Liver (tissue), 3 donors: Measurements from ENCODE around the gene FADS2.

Experiments used
- EGR1 ChIP-seq, 2 donors: IDR thresholded peaks; 2 replicates each; pipeline ENCODE4 v1.6.1; 2016 to 2018; ENCODE audit warnings: antibody characterized with exemption in 2 of 2, low read depth in 2 of 2
- FOXA1 ChIP-seq: IDR thresholded peaks from 2 replicates; pipeline ENCODE4 v1.6.1; 2016; ENCODE audit warnings: antibody characterized with exemption
- GABPA ChIP-seq, 2 donors: IDR thresholded peaks in 1 of 2; conservative IDR thresholded peaks in 1 of 2; 2 replicates each; pipeline ENCODE4 v1.6.1; 2016; ENCODE audit warnings: antibody characterized with exemption in 2 of 2, mild to moderate bottlenecking in 1 of 2, moderate library complexity in 1 of 2
- NR2F2 ChIP-seq: IDR thresholded peaks from 2 replicates; pipeline ENCODE4 v1.6.1; 2016; ENCODE audit warnings: antibody characterized with exemption
- RAD21 ChIP-seq, 2 donors: IDR thresholded peaks; 2 replicates each; pipeline ENCODE4 v1.6.1; 2016; ENCODE audit warnings: antibody characterized with exemption in 2 of 2, mild to moderate bottlenecking in 2 of 2
- RXRA ChIP-seq, 2 donors: IDR thresholded peaks; 2 replicates each; pipeline ENCODE4 v1.6.1; 2017 to 2018; ENCODE audit warnings: antibody characterized with exemption in 2 of 2, mild to moderate bottlenecking in 1 of 2
- SP1 ChIP-seq: IDR thresholded peaks from 2 replicates; pipeline ENCODE4 v1.6.1; 2018; ENCODE audit warnings: antibody characterized with exemption, mild to moderate bottlenecking
- YY1 ChIP-seq: IDR thresholded peaks from 2 replicates; pipeline ENCODE4 v1.6.1; 2016; ENCODE audit warnings: antibody characterized with exemption, mild to moderate bottlenecking
- TF ChIP-seq, protein P1 (sequence below): IDR thresholded peaks from 2 replicates; pipeline ENCODE4 v1.6.1; 2016; ENCODE audit warnings: antibody characterized with exemption
- TF ChIP-seq, protein P2 (sequence below): fragments of 150-350 bp; IDR thresholded peaks from 2 replicates; pipeline ENCODE4 v1.5.1; 2017; ENCODE audit warnings: improper control_type of control experiment, low read depth, low read length; ENCODE audit not compliant: missing input control
- TF ChIP-seq, protein P3 (sequence below): IDR thresholded peaks from 2 replicates; pipeline ENCODE4 v1.6.1; 2016; ENCODE audit warnings: antibody characterized with exemption
- TF ChIP-seq, protein P4 (sequence below): IDR thresholded peaks from 2 replicates; pipeline ENCODE4 v1.6.1; 2016; ENCODE audit warnings: antibody characterized with exemption, mild to moderate bottlenecking
- donor health status: healthy.
- donor health status: healthy.

DNA sequence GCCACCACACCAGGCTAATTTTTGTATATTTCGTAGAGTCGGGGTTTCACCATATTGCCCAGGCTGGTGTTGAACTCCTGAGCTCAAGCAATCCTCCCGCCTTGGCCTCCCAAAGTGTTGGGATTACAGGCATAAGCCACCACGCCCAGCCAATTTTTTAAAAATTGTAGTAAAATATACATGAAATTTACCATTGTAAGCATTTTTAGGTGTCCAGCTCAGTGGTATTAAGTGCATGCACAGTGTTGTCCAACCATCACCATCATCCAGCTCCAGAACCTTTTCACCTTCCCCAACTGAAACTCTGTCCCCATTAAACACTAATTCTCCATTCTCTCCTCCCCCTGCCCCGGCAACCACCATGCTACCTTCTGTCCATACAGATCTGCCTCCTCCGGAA is 54.8 kb downstream of the FADS2 start:
- TF ChIP-seq, protein P1, sequence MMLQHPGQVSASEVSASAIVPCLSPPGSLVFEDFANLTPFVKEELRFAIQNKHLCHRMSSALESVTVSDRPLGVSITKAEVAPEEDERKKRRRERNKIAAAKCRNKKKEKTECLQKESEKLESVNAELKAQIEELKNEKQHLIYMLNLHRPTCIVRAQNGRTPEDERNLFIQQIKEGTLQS, result no peak
- TF ChIP-seq FOXA1 (no peak), YY1 (no peak), GABPA (IDR thresholded peaks at IDR 0.05 in 1 of 2, conservative IDR thresholded peaks at IDR 0.05 in 1 of 2) (no peak), EGR1 (IDR thresholded peaks at IDR 0.05; ENCODE audit: low read depth in 2 of 2) (no peak), SP1 (no peak), RXRA (IDR thresholded peaks at IDR 0.05) (no peak), NR2F2 (no peak), RAD21 (IDR thresholded peaks at IDR 0.05) (no peak)
- TF ChIP-seq, protein P2, sequence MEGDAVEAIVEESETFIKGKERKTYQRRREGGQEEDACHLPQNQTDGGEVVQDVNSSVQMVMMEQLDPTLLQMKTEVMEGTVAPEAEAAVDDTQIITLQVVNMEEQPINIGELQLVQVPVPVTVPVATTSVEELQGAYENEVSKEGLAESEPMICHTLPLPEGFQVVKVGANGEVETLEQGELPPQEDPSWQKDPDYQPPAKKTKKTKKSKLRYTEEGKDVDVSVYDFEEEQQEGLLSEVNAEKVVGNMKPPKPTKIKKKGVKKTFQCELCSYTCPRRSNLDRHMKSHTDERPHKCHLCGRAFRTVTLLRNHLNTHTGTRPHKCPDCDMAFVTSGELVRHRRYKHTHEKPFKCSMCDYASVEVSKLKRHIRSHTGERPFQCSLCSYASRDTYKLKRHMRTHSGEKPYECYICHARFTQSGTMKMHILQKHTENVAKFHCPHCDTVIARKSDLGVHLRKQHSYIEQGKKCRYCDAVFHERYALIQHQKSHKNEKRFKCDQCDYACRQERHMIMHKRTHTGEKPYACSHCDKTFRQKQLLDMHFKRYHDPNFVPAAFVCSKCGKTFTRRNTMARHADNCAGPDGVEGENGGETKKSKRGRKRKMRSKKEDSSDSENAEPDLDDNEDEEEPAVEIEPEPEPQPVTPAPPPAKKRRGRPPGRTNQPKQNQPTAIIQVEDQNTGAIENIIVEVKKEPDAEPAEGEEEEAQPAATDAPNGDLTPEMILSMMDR, result no peak
- TF ChIP-seq, protein P3, sequence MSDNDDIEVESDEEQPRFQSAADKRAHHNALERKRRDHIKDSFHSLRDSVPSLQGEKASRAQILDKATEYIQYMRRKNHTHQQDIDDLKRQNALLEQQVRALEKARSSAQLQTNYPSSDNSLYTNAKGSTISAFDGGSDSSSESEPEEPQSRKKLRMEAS, result no peak
- TF ChIP-seq, protein P4, sequence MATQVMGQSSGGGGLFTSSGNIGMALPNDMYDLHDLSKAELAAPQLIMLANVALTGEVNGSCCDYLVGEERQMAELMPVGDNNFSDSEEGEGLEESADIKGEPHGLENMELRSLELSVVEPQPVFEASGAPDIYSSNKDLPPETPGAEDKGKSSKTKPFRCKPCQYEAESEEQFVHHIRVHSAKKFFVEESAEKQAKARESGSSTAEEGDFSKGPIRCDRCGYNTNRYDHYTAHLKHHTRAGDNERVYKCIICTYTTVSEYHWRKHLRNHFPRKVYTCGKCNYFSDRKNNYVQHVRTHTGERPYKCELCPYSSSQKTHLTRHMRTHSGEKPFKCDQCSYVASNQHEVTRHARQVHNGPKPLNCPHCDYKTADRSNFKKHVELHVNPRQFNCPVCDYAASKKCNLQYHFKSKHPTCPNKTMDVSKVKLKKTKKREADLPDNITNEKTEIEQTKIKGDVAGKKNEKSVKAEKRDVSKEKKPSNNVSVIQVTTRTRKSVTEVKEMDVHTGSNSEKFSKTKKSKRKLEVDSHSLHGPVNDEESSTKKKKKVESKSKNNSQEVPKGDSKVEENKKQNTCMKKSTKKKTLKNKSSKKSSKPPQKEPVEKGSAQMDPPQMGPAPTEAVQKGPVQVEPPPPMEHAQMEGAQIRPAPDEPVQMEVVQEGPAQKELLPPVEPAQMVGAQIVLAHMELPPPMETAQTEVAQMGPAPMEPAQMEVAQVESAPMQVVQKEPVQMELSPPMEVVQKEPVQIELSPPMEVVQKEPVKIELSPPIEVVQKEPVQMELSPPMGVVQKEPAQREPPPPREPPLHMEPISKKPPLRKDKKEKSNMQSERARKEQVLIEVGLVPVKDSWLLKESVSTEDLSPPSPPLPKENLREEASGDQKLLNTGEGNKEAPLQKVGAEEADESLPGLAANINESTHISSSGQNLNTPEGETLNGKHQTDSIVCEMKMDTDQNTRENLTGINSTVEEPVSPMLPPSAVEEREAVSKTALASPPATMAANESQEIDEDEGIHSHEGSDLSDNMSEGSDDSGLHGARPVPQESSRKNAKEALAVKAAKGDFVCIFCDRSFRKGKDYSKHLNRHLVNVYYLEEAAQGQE, result no peak
